Sigmoid colon (tissue), 7 donors: Measurements from ENCODE around the gene RANBP17. TPM values are rescaled to one million over a fixed set of nuclear protein-coding genes. Genes with fewer than 3 reads are reported as not detected.
A peak's percentile ranks its signal among the peaks of the same experiment; 100 is the strongest.

Experiments used
- DNase-seq: peaks from one replicate; pipeline ENCODE4 v3.0.0-alpha.2; 2019
- H3K27ac ChIP-seq, 4 donors: fragments of 200-600 bp; sonication (generic); one replicate each; pipeline ENCODE4 v1.5.1; 2016 to 2019; ENCODE audit warnings: mild to moderate bottlenecking in 1 of 4
- H3K27me3 ChIP-seq, 3 donors: fragments of 200-600 bp; sonication (generic); one replicate each; pipeline ENCODE4 v1.5.1; 2019; ENCODE audit warnings: mild to moderate bottlenecking in 1 of 3
- H3K36me3 ChIP-seq, 4 donors: fragments of 200-600 bp; sonication (generic); one replicate each; pipeline ENCODE4 v1.5.1; 2016 to 2019
- H3K4me1 ChIP-seq, 4 donors: fragments of 200-600 bp; sonication (generic); one replicate each; pipeline ENCODE4 v1.5.1; 2017 to 2019
- H3K4me3 ChIP-seq, 4 donors: fragments of 200-600 bp; sonication (generic); one replicate each; pipeline ENCODE4 v1.5.1; 2017 to 2019; ENCODE audit warnings: mild to moderate bottlenecking in 2 of 4, moderate library complexity in 1 of 4
- H3K9me3 ChIP-seq, 4 donors: fragments of 200-600 bp in 3 of 4; sonication (generic) in 3 of 4; one replicate each; pipeline versions ENCODE4 v1.5.1 to v1.6.1; 2013 to 2019
- EP300 ChIP-seq, 4 donors: sonication (generic); formaldehyde crosslinking; IDR thresholded peaks; one replicate each; pipeline ENCODE4 v1.6.1; 2017; ENCODE audit warnings: antibody characterized with exemption in 4 of 4
- POLR2A ChIP-seq, 2 donors: fragments of 450-650 bp; IDR thresholded peaks; one replicate each; pipeline ENCODE4 v1.6.1; 2016; ENCODE audit warnings: antibody characterized with exemption in 2 of 2, mild to moderate bottlenecking in 2 of 2, moderate library complexity in 2 of 2
- POLR2AphosphoS5 ChIP-seq, 4 donors: sonication (generic); formaldehyde crosslinking; IDR thresholded peaks; one replicate each; pipeline ENCODE4 v1.6.1; 2017; ENCODE audit warnings: antibody characterized with exemption in 4 of 4
- whole genome bisulfite sequencing, 2 donors: extraction: QIAGEN DNeasy Blood & Tissue Kit; methylation state at CpG; one replicate each; pipeline ENCODE4 v1.1.7; 2013; 5-methylcytosine and 5-hydroxymethylcytosine counted together
- intact Hi-C: fragments of 100-400 bp; cut with DNase I; formaldehyde crosslinking; loops from one replicate; pipeline ENCODE4 v1.15.1; 2023
- polyA plus RNA-seq, 3 donors: library from polyadenylated mRNA; stranded (reverse); fragments of 200-250 nt; gene quantifications; one replicate each; pipeline ENCODE4 v1.2.3, GENCODE V29; 2013
- total RNA-seq, 4 donors: library from RNA; depleted of rRNA; stranded (reverse); fragments of >200 nt; gene quantifications; one replicate each; pipeline ENCODE4 v1.1.0, GENCODE V29; 2016
- TF ChIP-seq, protein P1 (sequence below), 4 experiments: fragments of 450-650 bp in 3 of 4; fragments of 200-600 bp in 1 of 4; IDR thresholded peaks; one replicate each; pipeline ENCODE4 v1.5.1; 2016 to 2019; ENCODE audit warnings: antibody characterized with exemption in 4 of 4, mild to moderate bottlenecking in 3 of 4, moderate library complexity in 2 of 4
- donor health status: healthy with polysubstance abuse.
- donor health status: Bipolar disorder and iron deficiency.
- donor health status: healthy.

The RANBP17 gene
- total and polyA plus RNA-seq, 7 donors: 0.23 to 25.8 (median 11.4) TPM

DNA sequence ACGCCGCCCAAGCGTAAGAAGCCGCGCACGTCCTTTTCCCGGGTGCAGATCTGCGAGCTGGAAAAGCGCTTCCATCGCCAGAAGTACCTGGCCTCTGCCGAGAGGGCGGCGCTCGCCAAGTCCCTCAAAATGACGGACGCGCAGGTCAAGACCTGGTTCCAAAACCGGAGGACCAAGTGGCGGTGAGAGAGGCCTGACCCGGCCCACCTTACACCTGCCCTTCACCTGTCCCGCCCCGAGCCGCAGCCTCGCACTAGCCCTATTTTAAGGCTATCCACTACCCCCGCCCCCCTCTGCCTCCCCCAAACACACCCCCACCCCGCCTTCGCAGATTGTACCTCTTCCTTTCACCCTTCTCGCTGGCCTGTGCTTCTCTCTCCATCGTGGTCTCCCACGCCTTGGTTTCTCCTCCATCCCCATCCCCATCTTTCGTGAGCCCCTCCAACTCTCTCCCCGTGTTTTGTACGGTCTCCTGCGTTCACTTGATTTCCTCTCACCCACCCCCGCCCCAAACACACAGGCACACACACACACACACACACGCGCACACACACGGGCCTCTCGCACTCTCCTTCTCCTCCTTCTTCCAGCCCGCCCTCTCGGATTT, 448.5 kb downstream of the RANBP17 start:
- intact Hi-C loops: no loop called here
- Histone ChIP-seq H3K4me3 (no peak overlapping the region), H3K9me3 (no peaks in the 10 kb centered on the region), H3K36me3 (no peaks in the 10 kb centered on the region), H3K27me3 (peaks cover 77 to 100% (median 97%) of the 10 kb centered on the region in 3 donors), H3K4me1 (peaks cover 0 to 70% (median 59%) of the 10 kb centered on the region in 4 donors), H3K27ac (no peak overlapping the region)
- DNase-seq: no peak
- WGBS, 2 donors: 4 to 5% methylated on average over 41 of the region's 41 CpGs
- TF ChIP-seq EP300 (IDR thresholded peaks at IDR 0.05): no peak
- TF ChIP-seq, protein P1, sequence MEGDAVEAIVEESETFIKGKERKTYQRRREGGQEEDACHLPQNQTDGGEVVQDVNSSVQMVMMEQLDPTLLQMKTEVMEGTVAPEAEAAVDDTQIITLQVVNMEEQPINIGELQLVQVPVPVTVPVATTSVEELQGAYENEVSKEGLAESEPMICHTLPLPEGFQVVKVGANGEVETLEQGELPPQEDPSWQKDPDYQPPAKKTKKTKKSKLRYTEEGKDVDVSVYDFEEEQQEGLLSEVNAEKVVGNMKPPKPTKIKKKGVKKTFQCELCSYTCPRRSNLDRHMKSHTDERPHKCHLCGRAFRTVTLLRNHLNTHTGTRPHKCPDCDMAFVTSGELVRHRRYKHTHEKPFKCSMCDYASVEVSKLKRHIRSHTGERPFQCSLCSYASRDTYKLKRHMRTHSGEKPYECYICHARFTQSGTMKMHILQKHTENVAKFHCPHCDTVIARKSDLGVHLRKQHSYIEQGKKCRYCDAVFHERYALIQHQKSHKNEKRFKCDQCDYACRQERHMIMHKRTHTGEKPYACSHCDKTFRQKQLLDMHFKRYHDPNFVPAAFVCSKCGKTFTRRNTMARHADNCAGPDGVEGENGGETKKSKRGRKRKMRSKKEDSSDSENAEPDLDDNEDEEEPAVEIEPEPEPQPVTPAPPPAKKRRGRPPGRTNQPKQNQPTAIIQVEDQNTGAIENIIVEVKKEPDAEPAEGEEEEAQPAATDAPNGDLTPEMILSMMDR (IDR thresholded peaks at IDR 0.05): no peak
- TF ChIP-seq POLR2AphosphoS5 (IDR thresholded peaks at IDR 0.05): no peak
- TF ChIP-seq POLR2A (IDR thresholded peaks at IDR 0.05): no peak

DNA sequence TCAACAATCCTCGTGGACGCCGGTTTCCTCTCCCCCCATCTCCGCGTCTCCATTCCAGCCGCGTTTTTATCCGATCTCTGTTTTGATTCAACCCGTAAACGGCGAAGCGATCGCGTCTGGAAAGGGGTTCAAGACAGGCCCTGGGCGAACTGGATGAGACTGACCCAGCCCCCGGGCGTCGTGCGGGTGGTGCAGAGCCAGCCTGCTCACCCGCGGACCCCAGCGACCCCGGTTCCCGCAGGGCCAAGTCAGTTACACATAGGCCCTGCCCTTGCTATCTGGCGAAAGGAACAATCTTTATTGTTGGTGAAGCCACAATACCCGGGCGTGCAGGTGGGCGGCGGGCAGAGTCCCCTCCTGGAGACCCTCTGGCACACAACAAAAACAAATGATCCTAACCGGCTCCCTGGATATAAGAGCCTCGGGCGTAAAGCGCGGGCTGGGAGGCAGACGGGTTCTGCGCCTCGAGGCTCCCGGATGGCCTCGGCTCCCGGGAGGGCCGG, 449.1 kb downstream of the RANBP17 start:
- peaks cover 0 to 75% (median 65%) of the 10 kb centered on the region in 4 donors for H3K4me1 ChIP-seq

DNA sequence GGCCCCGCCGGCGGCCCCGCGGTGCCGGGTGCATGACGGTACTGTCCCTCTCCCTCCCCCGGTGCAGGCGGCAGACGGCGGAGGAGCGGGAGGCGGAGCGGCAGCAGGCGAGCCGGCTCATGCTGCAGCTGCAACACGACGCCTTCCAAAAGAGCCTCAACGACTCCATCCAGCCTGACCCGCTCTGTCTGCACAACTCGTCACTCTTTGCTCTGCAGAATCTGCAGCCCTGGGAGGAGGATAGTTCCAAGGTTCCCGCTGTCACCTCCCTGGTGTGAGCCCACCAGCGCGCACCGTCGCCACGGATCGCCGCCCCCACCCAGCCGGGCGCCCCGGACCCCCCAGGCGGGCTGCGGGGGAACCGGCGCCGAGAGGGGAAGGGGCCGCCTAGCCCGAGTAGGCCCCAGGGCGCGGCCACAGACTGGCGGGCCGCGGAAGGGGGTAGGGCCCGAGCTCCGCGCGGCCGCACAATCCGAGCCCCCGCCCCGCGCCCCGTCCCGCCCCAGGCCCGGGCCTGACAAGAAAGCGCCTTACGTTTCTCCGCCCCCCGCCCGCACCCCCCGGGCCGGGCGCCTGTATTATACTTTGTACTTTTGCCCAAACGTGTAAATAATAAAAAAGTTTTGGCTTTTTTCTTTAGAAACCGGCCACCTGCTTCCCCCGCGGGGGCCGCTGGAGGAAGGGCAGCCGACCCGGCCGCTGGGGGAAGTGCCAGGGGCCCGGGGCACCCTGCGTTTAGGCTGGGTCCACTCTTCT, 449.7 kb downstream of the RANBP17 start:
- Histone ChIP-seq H3K27ac (no peak overlapping the region), H3K27me3 (peaks cover 89 to 100% (median 100%) of the 10 kb centered on the region in 3 donors), H3K9me3 (no peaks in the 10 kb centered on the region), H3K36me3 (no peaks in the 10 kb centered on the region), H3K4me3 (peak overlapping the region in 2 of 4 donors; percentile 2 to 24), H3K4me1 (peaks cover 0 to 82% (median 71%) of the 10 kb centered on the region in 4 donors)
- 2% methylated on average over 74 of the region's 74 CpGs for WGBS, 2 donors
- TF ChIP-seq, protein P1 (IDR thresholded peaks at IDR 0.05): no peak
- TF ChIP-seq POLR2A (IDR thresholded peaks at IDR 0.05) (no peak), POLR2AphosphoS5 (IDR thresholded peaks at IDR 0.05) (no peak), EP300 (IDR thresholded peaks at IDR 0.05) (no peak)
- DNase-seq: no peak
- intact Hi-C loops: no loop called here

More for the DNA sequence above, 449.1 kb downstream of the RANBP17 start:
- 3% methylated on average over 41 of the region's 41 CpGs for WGBS, 2 donors
- Histone ChIP-seq H3K4me3 (peak overlapping the region in 1 of 4 donors; percentile 2), H3K36me3 (no peaks in the 10 kb centered on the region), H3K9me3 (no peaks in the 10 kb centered on the region), H3K27me3 (peaks cover 83 to 100% (median 99%) of the 10 kb centered on the region in 3 donors), H3K27ac (no peak overlapping the region)
- TF ChIP-seq POLR2A (IDR thresholded peaks at IDR 0.05): no peak
- TF ChIP-seq POLR2AphosphoS5 (IDR thresholded peaks at IDR 0.05): no peak
- no peak for TF ChIP-seq EP300 (IDR thresholded peaks at IDR 0.05)
- TF ChIP-seq, protein P1 (IDR thresholded peaks at IDR 0.05): no peak
- intact Hi-C loops: no loop called here
- DNase-seq: no peak

DNA sequence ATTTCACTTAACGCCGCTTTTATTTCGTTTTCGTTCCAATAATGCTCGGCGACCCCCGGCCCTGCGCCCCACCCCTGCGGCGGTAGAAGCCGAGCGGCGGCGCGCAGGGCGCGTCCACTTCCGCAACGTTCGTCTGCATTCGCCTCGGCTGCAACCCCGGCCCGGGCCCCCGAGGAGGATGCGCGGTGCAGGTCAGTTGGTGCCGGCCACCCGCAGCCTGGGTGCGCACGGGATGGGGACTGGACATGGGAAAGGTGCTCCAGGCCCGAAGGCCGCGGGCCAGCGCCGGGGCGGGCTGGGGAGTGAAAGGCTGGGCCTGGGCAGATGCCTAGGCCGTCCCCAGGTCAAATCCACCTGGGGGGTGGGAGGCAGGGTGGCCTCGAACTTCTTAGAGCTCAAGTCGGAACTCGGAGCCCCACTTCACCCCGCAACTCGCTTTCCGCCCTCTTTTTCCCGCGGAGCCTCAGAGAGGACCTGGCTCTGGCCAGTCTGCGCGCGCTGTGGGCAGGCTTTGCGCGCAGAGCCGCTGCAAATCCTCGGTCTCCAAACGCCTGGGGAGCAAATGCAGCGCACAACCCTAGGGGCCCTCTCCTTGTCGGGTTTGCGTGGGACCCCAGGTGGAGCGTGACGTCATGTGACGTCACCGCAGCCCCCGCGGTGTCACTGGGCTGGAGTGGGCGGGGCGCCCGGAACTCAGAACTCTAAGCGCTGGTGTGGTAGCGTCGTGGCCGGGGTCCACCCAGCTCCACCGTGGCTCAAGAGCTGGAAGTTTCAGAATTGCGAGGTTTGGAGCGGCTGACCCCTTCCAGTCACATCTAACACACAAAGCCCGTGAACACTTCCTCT, 450.5 kb downstream of the RANBP17 start:
- Histone ChIP-seq H3K4me3 (peak overlapping the region in 2 of 4 donors; percentile 11 to 24), H3K36me3 (no peaks in the 10 kb centered on the region), H3K4me1 (peaks cover 0 to 88% (median 77%) of the 10 kb centered on the region in 4 donors), H3K9me3 (no peaks in the 10 kb centered on the region), H3K27ac (no peak overlapping the region), H3K27me3 (peaks cover 86 to 100% (median 100%) of the 10 kb centered on the region in 3 donors)
- 4 to 5% methylated on average over 74 of the region's 74 CpGs for WGBS, 2 donors
- no peak for DNase-seq
- intact Hi-C loops: no loop called here
- TF ChIP-seq EP300 (IDR thresholded peaks at IDR 0.05) (no peak), POLR2A (IDR thresholded peaks at IDR 0.05) (no peak), POLR2AphosphoS5 (IDR thresholded peaks at IDR 0.05) (no peak)
- TF ChIP-seq, protein P1 (IDR thresholded peaks at IDR 0.05): no peak
